HCT116 (cell line): Measurements from ENCODE around the gene MEIOSIN. TPM values are rescaled to one million over a fixed set of nuclear protein-coding genes. Genes with fewer than 3 reads are reported as not detected.

Source experiments
- total RNA-seq: library from RNA; stranded (reverse); gene quantifications from one replicate; pipeline ENCODE4 v1.2.1, GENCODE V29; 2021; ENCODE audit not compliant: unreplicated experiment

Gene MEIOSIN
- total RNA-seq, 1 experiment from 2014 or later, result 2.1 TPM

Other genes with a start within 250 kb of the MEIOSIN start
- 21.7 TPM for gene RTN2, start 236.4 kb upstream of the MEIOSIN start, total RNA-seq
- 5.2 TPM for gene PPM1N, start 235.0 kb upstream of the MEIOSIN start, total RNA-seq
- 152 TPM for gene VASP, start 226.0 kb upstream of the MEIOSIN start, total RNA-seq
- 11.1 TPM for gene OPA3, start 148.6 kb upstream of the MEIOSIN start, total RNA-seq
- gene GPR4, start 131.2 kb upstream of the MEIOSIN start, total RNA-seq, result 0.10 TPM
- gene EML2, start 94.0 kb upstream of the MEIOSIN start, total RNA-seq, result 131 TPM
- gene GIPR, start 65.2 kb upstream of the MEIOSIN start, total RNA-seq, result 14.1 TPM
- 927 TPM for gene SNRPD2, start 41.5 kb upstream of the MEIOSIN start, total RNA-seq
- gene QPCTL, start 40.8 kb upstream of the MEIOSIN start, total RNA-seq, result 19.5 TPM
- 31.7 TPM for gene FBXO46, start 2.5 kb upstream of the MEIOSIN start, total RNA-seq
- gene SIX5, start 35.8 kb downstream of the MEIOSIN start, total RNA-seq, result 18.3 TPM
- gene DMPK, start 49.1 kb downstream of the MEIOSIN start, total RNA-seq, result 52.5 TPM
- 56.8 TPM for gene DMWD, start 59.4 kb downstream of the MEIOSIN start, total RNA-seq
- 0.57 TPM for gene RSPH6A, start 81.9 kb downstream of the MEIOSIN start, total RNA-seq
- 117 TPM for gene SYMPK, start 129.7 kb downstream of the MEIOSIN start, total RNA-seq
- gene FOXA3, start 130.9 kb downstream of the MEIOSIN start, total RNA-seq, result 5.8 TPM
- 33.9 TPM for gene IRF2BP1, start 152.7 kb downstream of the MEIOSIN start, total RNA-seq
- 10.8 TPM for gene MYPOP, start 169.2 kb downstream of the MEIOSIN start, total RNA-seq
- gene NANOS2, start 181.3 kb downstream of the MEIOSIN start, total RNA-seq, result not detected
- gene NOVA2, start 240.4 kb downstream of the MEIOSIN start, total RNA-seq, result 2.5 TPM